Measurements from ENCODE around the gene FOSB. TPM values are rescaled to one million over a fixed set of nuclear protein-coding genes. Genes with fewer than 3 reads are reported as not detected.

Gene FOSB
- total and polyA plus RNA-seq, 9 of the 15 experiments (the other 6 are each of a cell fraction or from before 2014, with no cell fraction given), result 0.11 to 2.7 (median 0.73) TPM

GRCh38 chr19:45450012-45450333, 17.8 kb upstream of the FOSB start (continued):
- peak; percentile 61 for TF ChIP-seq ZNF592 (IDR thresholded peaks at IDR 0.05)
- TF ChIP-seq FOS (IDR thresholded peaks at IDR 0.05; ENCODE audit: extremely low read depth, insufficient read length), result no peak
- TF ChIP-seq ZNF277 (CRISPR knock-in tag; IDR thresholded peaks at IDR 0.05; ENCODE audit: borderline replicate concordance), result no peak
- peak; percentile 84; the same call in 1 of the 2 replicates for TF ChIP-seq NBN (IDR thresholded peaks at IDR 0.05; ENCODE audit: low read depth)
- TF ChIP-seq MCM3 (IDR thresholded peaks at IDR 0.05), result no peak
- TF ChIP-seq RBM17 (IDR thresholded peaks at IDR 0.05; ENCODE audit: borderline replicate concordance, low read depth, low read length), result no peak
- no peak for TF ChIP-seq USF1 (CRISPR knock-in tag; IDR thresholded peaks at IDR 0.05)
- peak; percentile 89 for TF ChIP-seq HMBOX1 (IDR thresholded peaks at IDR 0.05)
- TF ChIP-seq ETV1 (tag; conservative IDR thresholded peaks at IDR 0.05; ENCODE audit: low read depth), result peak; percentile 86
- TF ChIP-seq IRF2 (CRISPR knock-in tag; IDR thresholded peaks at IDR 0.05), result no peak
- no peak for TF ChIP-seq CTCFL (IDR thresholded peaks at IDR 0.05; ENCODE audit: borderline replicate concordance, insufficient read depth, low read depth, low read length, poor library complexity, severe bottlenecking)
- peak in 1 of 2 experiments; percentile 22; a peak in 1 of 4 replicates for TF ChIP-seq KDM4B (IDR thresholded peaks at IDR 0.05; ENCODE audit: borderline replicate concordance in 2 of 2, low read depth in 1 of 2)
- TF ChIP-seq POLR3G (IDR thresholded peaks at IDR 0.05; ENCODE audit: extremely low read depth, insufficient read length, insufficient replicate concordance), result no peak
- peak; percentile 56 for TF ChIP-seq BHLHE40 (IDR thresholded peaks at IDR 0.05; ENCODE audit: low read length)
- TF ChIP-seq POLR2A (conservative IDR thresholded peaks at IDR 0.05), result 0 out of 2 replicates have a peak, but pooled peaks have one; percentile 74
- TF ChIP-seq CBX1 (IDR thresholded peaks at IDR 0.05; ENCODE audit: low read depth), result no peak
- TF ChIP-seq MAZ (CRISPR knock-in tag; conservative IDR thresholded peaks at IDR 0.05 in 1 of 2, IDR thresholded peaks at IDR 0.05 in 1 of 2), result 0 out of 4 replicates have a peak, but pooled peaks of 1 of the 2 experiments have one; percentile 8
- no peak for TF ChIP-seq KAT8 (IDR thresholded peaks at IDR 0.05; ENCODE audit: low read depth)
- 0 out of 2 replicates have a peak, but pooled peaks have one; percentile 12 for TF ChIP-seq ESRRA (IDR thresholded peaks at IDR 0.05; ENCODE audit: borderline replicate concordance, low read depth)
- no peak for TF ChIP-seq SUPT5H (IDR thresholded peaks at IDR 0.05)
